Esophagus squamous epithelium (tissue), 5 donors: ENCODE results near the gene TBC1D9. TPM values are rescaled to one million over a fixed set of nuclear protein-coding genes. Genes with fewer than 3 reads are reported as not detected.

ENCODE experiments used
- DNase-seq: peaks from one replicate; lab custom pipeline; 2025; lab: John Stamatoyannopoulos, UW
- H3K27ac ChIP-seq, 4 donors: fragments of 200-600 bp; sonication (generic); one replicate each; pipeline ENCODE4 v1.5.1; 2016 to 2019; ENCODE audit warnings: mild to moderate bottlenecking in 1 of 4
- H3K27me3 ChIP-seq, 4 donors: fragments of 200-600 bp; sonication (generic); 1 replicate in 3 of 4; 2 replicates in 1 of 4; pipeline versions ENCODE4 v1.5.1 to v1.6.0; 2017 to 2021; ENCODE audit warnings: antibody characterized with exemption in 1 of 4
- H3K36me3 ChIP-seq, 3 donors: fragments of 200-600 bp; sonication (generic); one replicate each; pipeline ENCODE4 v1.5.1; 2016 to 2019
- H3K4me1 ChIP-seq, 3 donors: fragments of 200-600 bp; sonication (generic); one replicate each; pipeline ENCODE4 v1.5.1; 2017 to 2019
- H3K4me3 ChIP-seq, 4 donors: fragments of 200-600 bp; sonication (generic); 1 replicate in 3 of 4; 2 replicates in 1 of 4; pipeline ENCODE4 v1.5.1; 2016 to 2019; ENCODE audit warnings: mild to moderate bottlenecking in 2 of 4, moderate library complexity in 1 of 4
- H3K9me3 ChIP-seq, 3 donors: fragments of 200-600 bp; sonication (generic); one replicate each; pipeline ENCODE4 v1.5.1; 2016 to 2019
- POLR2A ChIP-seq, 4 donors: fragments of 450-650 bp; IDR thresholded peaks; one replicate each; pipeline ENCODE4 v1.6.1; 2017; ENCODE audit warnings: antibody characterized with exemption in 4 of 4, mild to moderate bottlenecking in 4 of 4, moderate library complexity in 3 of 4
- whole genome bisulfite sequencing, 2 donors: methylation state at CpG; one replicate each; pipeline ENCODE4 v1.1.5; 2018; 5-methylcytosine and 5-hydroxymethylcytosine counted together
- intact Hi-C: fragments of 100-400 bp; cut with DNase I; formaldehyde crosslinking; loops from one replicate; pipeline ENCODE4 v1.15.0; 2022
- total RNA-seq, 4 donors: library from RNA; depleted of rRNA; stranded (reverse); fragments of >200 nt; gene quantifications; one replicate each; pipeline ENCODE4 v1.1.0, GENCODE V29; 2016
- TF ChIP-seq, protein P1 (sequence below), 6 experiments: fragments of 450-650 bp in 4 of 6; fragments of 200-600 bp in 2 of 6; sonication (generic) in 2 of 6; IDR thresholded peaks; one replicate each; pipeline ENCODE4 v1.5.1; 2016 to 2019; ENCODE audit warnings: antibody characterized with exemption in 6 of 6, mild to moderate bottlenecking in 4 of 6, moderate library complexity in 4 of 6
- donor health status: DM: yes; HTN: yes; CAD: no.

The TBC1D9 gene
- total RNA-seq, 4 donors from 2014 or later = 8.6 to 21.0 (median 11.5) TPM

DNA sequence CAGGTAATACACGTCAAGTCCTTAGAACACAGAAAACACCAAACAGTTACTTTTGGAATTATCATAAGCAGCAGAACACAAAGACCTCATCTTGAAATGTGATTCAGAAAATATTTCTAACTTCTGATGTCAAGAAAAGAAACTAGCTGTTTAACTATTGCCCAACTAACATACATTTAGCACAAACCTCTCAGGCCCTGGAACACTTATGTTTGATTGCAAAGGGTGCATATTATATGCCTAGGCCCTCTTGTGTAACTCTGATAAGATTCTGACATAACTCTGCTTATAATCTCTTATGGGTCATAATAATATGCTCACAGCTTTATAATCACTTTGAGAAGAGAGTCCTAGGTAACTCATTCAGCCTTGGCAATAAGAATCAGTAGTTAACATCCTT, 62.6 kb downstream of the TBC1D9 start:
- no peaks in the 10 kb centered on the region for H3K36me3 ChIP-seq
- 76 to 93% methylated on average over 1 of the region's 1 CpG for WGBS, 2 donors
- peaks cover 0 to 45% (median 22%) of the 10 kb centered on the region in 3 donors for H3K4me1 ChIP-seq
- no peak for DNase-seq
- H3K4me3 ChIP-seq = no peak overlapping the region
- no peak for TF ChIP-seq POLR2A (IDR thresholded peaks at IDR 0.05)
- TF ChIP-seq, protein P1, sequence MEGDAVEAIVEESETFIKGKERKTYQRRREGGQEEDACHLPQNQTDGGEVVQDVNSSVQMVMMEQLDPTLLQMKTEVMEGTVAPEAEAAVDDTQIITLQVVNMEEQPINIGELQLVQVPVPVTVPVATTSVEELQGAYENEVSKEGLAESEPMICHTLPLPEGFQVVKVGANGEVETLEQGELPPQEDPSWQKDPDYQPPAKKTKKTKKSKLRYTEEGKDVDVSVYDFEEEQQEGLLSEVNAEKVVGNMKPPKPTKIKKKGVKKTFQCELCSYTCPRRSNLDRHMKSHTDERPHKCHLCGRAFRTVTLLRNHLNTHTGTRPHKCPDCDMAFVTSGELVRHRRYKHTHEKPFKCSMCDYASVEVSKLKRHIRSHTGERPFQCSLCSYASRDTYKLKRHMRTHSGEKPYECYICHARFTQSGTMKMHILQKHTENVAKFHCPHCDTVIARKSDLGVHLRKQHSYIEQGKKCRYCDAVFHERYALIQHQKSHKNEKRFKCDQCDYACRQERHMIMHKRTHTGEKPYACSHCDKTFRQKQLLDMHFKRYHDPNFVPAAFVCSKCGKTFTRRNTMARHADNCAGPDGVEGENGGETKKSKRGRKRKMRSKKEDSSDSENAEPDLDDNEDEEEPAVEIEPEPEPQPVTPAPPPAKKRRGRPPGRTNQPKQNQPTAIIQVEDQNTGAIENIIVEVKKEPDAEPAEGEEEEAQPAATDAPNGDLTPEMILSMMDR (IDR thresholded peaks at IDR 0.05) = no peak
- no peak overlapping the region for H3K27ac ChIP-seq
- H3K9me3 ChIP-seq = no peaks in the 10 kb centered on the region
- intact Hi-C loops = no loop called here
- H3K27me3 ChIP-seq = no peaks in the 10 kb centered on the region

DNA sequence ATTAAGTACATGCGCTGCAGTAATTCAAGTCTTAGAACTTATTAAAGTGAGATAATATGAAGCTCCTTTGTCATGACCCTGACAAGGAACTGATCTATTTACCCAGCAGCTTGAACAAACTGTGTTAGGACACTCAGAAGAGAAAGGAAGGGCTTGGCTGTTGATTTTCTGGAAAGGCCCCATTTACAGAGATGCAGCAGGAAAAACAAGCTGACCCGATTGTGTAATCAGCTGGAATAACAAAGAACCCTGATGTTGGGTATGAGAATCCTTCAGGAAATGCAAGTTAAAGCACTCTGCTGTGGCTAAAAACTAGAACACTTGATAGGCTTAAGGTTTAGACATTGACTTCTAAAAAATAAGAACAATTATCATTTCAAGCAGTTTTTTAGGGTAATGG, 64.8 kb downstream of the TBC1D9 start:
- H3K9me3 ChIP-seq = no peaks in the 10 kb centered on the region
- no peaks in the 10 kb centered on the region for H3K36me3 ChIP-seq
- H3K4me1 ChIP-seq = peaks cover 0 to 47% (median 22%) of the 10 kb centered on the region in 3 donors
- no peak for DNase-seq
- WGBS, 2 donors = 51 to 76% methylated on average over 2 of the region's 2 CpGs
- intact Hi-C loops = no loop called here
- H3K4me3 ChIP-seq = no peak overlapping the region
- TF ChIP-seq, protein P1 (IDR thresholded peaks at IDR 0.05) = no peak
- no peak for TF ChIP-seq POLR2A (IDR thresholded peaks at IDR 0.05)
- H3K27ac ChIP-seq = peak overlapping the region; percentile 0 to 71 (median 32)
- H3K27me3 ChIP-seq = no peaks in the 10 kb centered on the region

DNA sequence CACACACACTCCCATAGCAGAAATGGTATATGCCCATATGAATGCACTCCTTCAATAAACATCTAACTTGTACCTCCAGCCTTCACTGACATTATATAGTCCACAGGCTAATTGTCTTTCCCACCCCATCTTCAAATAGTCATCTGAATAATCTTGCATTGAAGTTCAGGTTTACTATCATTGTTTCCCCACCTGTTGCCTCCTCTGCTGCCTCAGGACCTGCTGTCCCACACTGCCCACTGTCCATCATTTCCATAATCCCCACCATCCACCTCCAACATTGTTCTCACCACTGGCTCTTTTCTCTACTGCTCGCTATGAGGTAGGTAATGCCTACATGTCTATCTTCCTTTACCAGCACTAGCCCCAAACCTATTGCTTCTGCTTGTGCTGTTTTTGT, 66.1 kb downstream of the TBC1D9 start:
- 89 to 95% methylated on average over 1 of the region's 1 CpG for WGBS, 2 donors
- H3K4me1 ChIP-seq = peaks cover 0 to 43% (median 22%) of the 10 kb centered on the region in 3 donors
- H3K36me3 ChIP-seq = peaks cover 0 to 8% (median 0%) of the 10 kb centered on the region in 3 donors
- H3K9me3 ChIP-seq = no peaks in the 10 kb centered on the region
- peak overlapping the region in 3 of 4 donors; percentile 0 to 71 (median 12) for H3K27ac ChIP-seq
- no peaks in the 10 kb centered on the region for H3K27me3 ChIP-seq
- intact Hi-C loops = no loop called here
- no peak for DNase-seq
- no peak overlapping the region for H3K4me3 ChIP-seq
- TF ChIP-seq, protein P1 (IDR thresholded peaks at IDR 0.05) = no peak
- no peak for TF ChIP-seq POLR2A (IDR thresholded peaks at IDR 0.05)

DNA sequence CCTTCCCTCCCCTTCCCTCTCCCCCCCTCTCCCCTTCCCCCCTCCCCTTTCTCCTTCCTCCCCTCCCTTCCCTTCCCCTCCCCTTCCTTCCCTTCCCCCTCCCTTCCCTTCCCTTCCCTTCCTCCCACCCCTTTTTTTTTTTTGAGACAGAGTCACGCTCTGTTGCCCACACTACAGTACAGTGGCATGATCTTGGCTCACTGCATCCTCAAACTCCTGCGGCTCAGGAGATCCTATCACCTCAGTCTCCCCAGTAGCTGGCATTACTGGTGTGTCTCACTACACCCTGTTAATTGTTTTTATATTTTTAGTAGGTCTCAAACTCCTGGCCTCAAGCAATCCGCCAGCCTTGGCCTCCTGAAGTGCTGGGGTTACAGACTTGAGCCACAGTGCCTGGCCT, 66.6 kb downstream of the TBC1D9 start:
- WGBS, 2 donors = 68 to 78% methylated on average over 3 of the region's 3 CpGs
- Histone ChIP-seq H3K4me1 (peaks cover 0 to 43% (median 22%) of the 10 kb centered on the region in 3 donors), H3K36me3 (peaks cover 0 to 12% (median 0%) of the 10 kb centered on the region in 3 donors), H3K9me3 (no peaks in the 10 kb centered on the region), H3K27me3 (no peaks in the 10 kb centered on the region), H3K4me3 (no peak overlapping the region), H3K27ac (no peak overlapping the region)
- DNase-seq = no peak
- TF ChIP-seq, protein P1 (IDR thresholded peaks at IDR 0.05) = no peak
- TF ChIP-seq POLR2A (IDR thresholded peaks at IDR 0.05) = no peak
- intact Hi-C loops = no loop called here

DNA sequence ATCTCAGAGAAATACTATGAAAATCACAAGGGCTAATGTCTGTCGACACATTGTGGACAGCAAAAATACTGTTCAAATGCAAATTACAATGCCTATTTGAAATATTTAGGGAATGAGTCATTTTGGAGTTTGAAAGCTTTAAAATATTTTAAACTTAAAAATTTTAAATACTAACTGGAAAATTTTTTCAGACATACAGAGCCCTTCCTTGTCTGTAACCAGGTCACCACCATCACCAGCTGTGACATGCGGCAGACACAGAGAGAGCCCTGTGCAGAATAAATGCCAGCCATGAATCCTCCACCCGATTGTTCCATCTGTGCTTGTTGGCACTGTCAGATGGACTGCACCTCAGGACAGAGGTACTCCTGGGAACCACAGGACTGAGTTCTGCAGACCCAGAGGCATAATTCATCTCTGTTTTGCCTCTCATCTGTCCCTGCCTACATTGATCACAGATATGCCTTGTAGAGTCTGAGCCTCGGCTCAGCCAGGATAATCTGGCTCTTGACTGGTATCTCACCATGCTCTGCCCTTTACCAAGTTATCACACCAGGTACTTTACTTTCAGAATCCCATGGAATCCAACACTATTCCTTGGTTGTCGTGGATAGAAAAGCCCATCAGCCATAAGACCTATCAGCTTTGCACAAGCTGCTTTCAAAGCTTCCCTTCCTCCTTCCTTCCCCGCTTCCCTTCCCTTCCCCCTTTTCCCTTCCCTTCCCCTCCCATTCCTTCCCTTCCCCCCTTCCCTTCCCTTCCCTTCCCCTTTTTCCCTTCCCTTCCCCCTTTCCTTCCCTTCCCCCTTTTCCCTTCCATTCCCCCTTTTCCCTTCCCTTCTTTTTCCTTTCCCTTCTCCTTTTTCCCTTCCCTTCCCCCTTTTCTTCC, 67.2 kb downstream of the TBC1D9 start:
- intact Hi-C loops = no loop called here
- no peak for DNase-seq
- TF ChIP-seq, protein P1 (IDR thresholded peaks at IDR 0.05) = no peak
- Histone ChIP-seq H3K4me1 (peaks cover 0 to 43% (median 22%) of the 10 kb centered on the region in 3 donors), H3K9me3 (no peaks in the 10 kb centered on the region), H3K36me3 (peaks cover 0 to 15% (median 0%) of the 10 kb centered on the region in 3 donors), H3K27ac (no peak overlapping the region), H3K27me3 (no peaks in the 10 kb centered on the region), H3K4me3 (no peak overlapping the region)
- WGBS, 2 donors = 81 to 85% methylated on average over 6 of the region's 6 CpGs
